IPS-NIHi7 (cell line): ENCODE measurements around the gene PTCD3.

Source experiments
- DNase-seq: peaks from one replicate; pipeline ENCODE4 v3.0.0; 2012; ENCODE audit warnings: mixed read lengths; ENCODE audit errors: extremely low spot score

Gene PTCD3

DNA sequence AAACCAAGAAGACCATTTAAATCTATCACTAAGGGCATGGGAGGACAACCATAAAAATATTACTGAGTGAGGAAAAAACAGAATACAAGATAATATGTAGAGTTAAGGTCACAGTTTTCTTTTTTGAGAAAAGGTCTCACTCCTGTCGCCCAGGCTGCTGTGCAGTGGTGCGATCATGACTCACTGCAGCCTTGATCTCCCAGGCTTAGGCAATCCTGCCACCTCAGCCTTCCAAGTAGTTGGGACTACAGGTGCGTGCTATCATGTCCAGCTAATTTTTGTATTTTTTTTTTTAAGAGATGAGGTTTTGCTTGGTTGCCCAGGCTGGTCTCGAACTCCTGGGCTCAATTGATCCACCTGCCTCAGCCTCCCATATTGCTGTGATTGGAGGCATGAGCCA, 24.3 kb upstream of the PTCD3 start:
- no peak for DNase-seq

DNA sequence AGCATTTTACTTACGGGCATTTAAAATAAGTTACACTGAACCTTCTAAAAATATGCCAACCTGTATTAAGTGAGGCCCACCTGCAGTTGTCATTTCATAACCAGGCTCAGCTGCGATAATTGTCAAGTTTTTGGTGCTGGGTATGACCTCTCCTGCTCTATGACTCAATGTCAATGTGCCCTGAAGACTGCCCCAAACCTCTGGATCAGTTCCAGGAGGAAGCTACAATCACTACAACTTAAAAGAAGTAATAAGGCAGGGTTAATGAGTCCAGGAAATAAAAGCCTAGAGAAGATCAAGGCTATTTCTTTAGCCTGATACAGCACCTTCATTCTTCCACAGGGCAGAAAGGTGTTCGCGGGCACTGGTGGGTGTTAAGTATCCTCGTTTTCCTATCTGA, 23.3 kb upstream of the PTCD3 start:
- DNase-seq = no peak

- peak; percentile 50 for DNase-seq
Observed at GRCh38 chr2:86087936-86088850, 17.8 kb upstream of the PTCD3 start.

DNA sequence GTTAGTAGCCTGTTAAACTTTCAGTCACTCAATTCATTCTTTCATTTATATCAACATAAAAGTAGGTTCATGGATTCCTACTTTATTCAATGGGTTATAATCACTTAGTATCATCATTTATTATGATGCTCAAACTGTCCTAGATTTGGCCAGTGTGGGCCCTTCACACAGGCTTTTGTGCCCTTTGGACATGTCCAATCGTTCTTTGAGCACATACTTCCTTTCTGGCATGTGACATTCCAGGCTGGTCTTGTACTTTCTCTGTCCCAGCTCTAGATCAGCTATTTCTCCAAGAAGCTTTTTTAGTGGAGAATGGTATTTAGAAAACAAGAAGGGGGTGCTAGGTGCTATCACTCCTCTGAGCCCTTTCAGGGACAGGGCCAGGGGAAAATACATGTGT, 11.8 kb upstream of the PTCD3 start:
- DNase-seq = no peak

DNA sequence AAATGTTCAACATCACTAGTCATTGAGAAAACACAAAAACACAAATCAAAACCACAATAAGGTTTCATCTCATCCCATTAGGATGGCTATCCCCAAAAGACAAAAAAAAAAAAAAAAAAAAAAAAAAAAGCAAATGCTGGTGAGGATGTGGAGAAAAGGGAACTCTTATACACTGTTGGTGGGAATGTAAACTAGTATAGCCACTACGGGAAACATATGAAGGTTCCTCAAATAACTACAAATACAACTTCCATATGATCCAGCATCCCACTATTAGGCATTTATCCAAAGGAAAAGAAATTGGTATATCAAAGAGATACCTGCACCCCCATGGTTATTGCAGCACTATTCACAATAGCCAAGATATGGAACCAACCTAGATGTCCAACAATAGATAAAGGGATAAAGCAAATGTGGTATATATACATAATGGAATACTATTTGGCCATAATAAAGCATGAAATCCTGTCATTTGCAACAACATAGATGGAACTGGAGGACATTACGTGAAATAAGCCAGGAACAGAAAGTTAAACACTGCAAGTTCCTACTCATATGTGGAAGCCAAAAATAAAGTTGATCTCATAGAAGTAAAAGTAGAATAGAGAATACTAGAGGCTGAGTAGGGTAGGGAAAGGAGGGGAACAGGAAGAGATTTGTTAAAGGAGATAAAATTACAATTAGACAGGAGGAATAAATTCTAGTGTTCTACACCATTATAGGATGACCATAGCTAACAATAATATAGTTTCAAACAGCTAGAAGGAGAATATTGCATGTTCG, 8.7 kb upstream of the PTCD3 start:
- no peak for DNase-seq

DNA sequence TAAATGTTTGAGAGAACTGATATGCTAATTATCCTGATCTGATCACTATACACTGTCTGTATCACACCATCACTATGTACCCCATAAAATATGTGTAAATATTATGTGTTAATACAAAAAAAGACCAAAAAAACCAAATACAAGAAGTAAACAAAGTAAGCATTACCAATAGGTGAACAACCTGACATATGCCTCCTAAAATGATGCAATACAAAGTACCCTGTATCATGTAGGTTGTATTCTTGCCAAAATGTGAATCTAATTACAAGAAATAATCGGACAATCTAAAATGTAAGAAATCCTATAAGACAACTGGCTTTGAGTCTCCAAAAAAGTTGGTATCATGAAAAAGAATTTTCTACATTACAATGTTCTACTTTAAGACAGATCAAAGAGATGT, 8.1 kb upstream of the PTCD3 start:
- no peak for DNase-seq

- no peak for DNase-seq
Observed at GRCh38 chr2:86102157-86102556, 3.9 kb upstream of the PTCD3 start.

GRCh38 chr2:86105252-86105968, 625 bp upstream of the PTCD3 start, which contains the start of gene POLR1A:
TSS of gene POLR1A (minus strand) at chr2:86105886. CDS start at chr2:86105776, 110 bp downstream.
- peak; percentile 88 for DNase-seq

- no peak for DNase-seq
Observed at GRCh38 chr2:86107031-86107430, 996 bp downstream of the PTCD3 start.

GRCh38 chr2:86118130-86118529, 12.1 kb downstream of the PTCD3 start:
- no peak for DNase-seq

DNA sequence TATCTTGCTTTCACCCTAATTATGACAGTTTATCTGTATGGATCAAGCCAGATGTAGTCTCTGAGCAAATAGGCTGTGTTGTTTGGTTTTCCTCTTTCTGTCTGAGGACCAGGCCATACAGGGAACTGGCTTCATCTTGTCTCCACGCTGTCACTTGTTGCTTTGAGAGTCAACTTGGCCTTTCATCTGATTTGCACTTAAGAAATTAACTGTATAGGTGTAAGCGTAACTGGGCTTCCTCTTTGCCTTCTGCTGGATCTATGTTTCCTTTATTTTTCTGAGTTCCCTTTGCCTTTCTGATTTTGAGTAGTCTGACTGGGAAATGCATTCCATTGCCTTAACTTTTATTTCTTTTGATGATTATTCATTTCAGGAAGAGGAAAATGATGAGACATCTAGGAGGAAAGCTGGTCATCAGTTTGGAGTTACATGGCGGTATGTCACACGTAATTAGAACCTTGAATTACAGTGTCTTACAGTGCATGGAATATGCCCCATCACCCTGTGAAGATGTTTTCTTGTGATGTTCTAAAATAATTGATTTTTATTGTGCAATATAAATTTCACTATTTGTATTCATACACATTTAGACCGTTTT, 17.4 kb downstream of the PTCD3 start:
- DNase-seq = no peak

GRCh38 chr2:86124683-86125082, 18.6 kb downstream of the PTCD3 start:
- no peak for DNase-seq

DNA sequence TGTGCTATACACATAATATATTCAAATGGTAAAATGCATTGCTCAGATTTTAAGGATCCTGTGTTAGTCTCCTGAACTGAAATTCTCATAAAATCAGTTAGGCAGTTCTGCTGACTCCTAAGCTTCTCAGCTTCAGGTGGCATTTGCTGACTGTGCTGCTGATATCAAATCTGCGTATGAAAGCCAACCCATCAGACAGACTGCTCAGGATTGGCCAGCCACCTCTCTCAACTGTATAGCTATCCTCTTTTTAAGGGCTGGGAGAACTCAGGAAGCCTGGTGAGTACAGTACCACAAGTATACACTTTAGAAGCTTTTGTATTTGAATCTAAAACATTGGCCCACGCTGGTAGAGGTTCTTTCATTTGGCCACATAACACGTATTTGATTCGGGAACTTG, 28.7 kb downstream of the PTCD3 start:
- DNase-seq = no peak

GRCh38 chr2:86135653-86136052, 29.6 kb downstream of the PTCD3 start:
- no peak for DNase-seq

DNA sequence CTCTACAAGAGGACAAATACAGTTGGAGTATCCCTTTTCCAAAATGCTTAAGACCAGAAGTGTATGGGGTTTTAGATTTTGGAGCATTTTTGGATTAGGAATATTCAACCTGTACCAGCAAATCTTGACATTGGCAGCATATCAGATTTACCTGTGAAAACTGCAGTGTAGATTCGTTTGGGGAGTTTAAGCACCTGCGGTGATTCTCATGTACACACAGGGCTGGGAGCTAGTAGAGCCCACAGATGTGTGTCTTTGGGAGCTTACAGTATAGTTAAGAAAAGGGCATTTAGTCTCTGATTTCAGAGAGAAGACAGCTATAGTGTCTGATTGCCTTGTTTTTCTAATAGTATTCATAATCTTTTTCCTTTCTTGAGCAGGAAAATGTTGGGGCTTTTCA, 30.1 kb downstream of the PTCD3 start:
- no peak for DNase-seq

DNA sequence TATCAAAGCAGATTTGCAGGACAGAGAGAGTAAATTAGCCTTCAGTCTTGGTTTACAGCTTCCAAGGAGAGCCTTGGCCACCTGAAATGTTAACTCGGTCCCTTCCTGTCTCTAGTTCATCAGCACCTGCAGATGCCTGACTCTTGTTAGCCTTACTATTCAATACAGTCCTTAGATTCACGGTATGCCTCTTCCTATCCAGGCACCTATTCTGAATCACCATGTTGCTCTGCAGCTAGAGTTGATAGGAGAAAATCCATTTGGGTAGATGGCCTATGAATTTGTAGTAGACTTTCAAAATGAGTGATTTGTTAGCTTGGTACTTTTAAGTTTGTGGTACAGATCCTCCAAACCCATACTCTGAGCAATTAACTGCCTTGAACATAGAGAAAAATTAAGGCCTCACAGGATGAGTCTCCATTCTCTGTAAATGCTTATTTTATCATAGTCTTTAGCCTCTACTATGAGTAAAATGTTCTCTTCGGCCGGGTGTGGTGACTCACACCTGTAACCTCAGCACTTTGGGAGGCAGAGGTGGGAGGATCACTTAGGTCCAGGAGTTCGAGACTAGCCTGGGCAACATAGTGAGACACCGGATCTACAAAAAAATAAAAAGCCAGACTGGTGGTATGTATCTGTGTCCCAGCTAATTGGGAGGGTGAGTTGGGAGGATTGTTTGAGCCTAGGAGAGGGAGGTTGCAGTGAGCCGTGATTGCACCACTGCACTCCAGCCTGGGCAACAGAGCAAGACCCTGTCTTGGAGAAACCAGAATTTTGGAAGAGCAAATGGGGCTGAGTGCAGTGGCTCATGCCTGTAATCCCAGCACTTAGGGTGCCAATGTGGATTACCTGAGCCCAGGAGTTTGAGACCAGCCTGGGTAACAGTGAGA, 32.9 kb downstream of the PTCD3 start:
- DNase-seq = no peak

GRCh38 chr2:86139981-86140380, 33.9 kb downstream of the PTCD3 start:
- DNase-seq = no peak

GRCh38 chr2:86140969-86141392, 34.9 kb downstream of the PTCD3 start:
- no peak for DNase-seq

DNA sequence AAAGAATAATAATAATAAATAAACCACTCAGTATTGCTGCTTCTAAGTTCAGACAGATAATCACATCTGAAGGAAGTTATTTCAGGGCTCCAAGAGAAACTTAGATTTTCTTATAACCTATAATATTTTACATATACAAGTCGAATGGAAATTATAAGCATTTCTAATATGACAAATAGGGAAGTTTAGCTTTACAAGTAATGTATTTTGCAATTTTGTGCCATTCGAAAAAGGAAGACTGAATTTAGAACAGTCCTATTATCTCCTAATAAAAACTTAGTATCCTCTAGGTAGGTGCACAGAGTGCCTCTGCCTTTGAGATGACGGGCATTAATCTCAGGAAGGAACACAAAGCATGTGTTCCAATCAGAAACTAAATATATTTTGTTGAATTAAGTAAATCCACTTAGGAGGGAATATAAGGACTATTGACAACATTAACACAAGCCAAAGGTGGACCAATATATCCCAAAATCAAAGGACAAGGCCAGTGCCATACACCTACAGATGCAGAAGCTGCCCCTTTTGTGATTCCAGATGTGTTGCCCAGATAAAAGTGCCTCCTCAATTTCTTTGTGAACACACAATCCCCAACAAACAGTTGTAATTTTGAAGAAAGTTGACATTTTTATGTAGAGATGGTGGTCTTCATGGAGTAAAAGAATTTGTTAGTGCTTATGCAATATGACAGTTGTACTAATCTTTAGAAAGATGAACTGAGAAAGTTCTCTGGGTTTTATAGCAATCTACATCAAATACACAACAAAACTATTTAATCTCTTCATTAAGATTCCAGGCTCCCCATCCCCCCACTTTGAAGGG, 36.6 kb downstream of the PTCD3 start:
- no peak for DNase-seq

GRCh38 chr2:86143307-86143706, 37.3 kb downstream of the PTCD3 start:
- DNase-seq = no peak
